ENCODE data around the gene VAT1L.

GRCh38 chr16:77782694-77783093, 5.7 kb upstream of the VAT1L start:
- TF ChIP-seq CTCF (IDR thresholded peaks at IDR 0.05) = no peak
- TF ChIP-seq EP300 (IDR thresholded peaks at IDR 0.05) = no peak

All from ovary (tissue), 3 donors.